Mammary epithelial cell (primary cell): ENCODE data around the gene CD83.

Experiments used
- EZH2 ChIP-seq: IDR thresholded peaks from 2 replicates; pipeline ENCODE4 v1.6.1; 2012; ENCODE audit warnings: low read length, inconsistent platforms, borderline replicate concordance
- TF ChIP-seq, protein P1 (sequence below), 2 donors: IDR thresholded peaks in 1 of 2; conservative IDR thresholded peaks in 1 of 2; 2 replicates each; pipeline ENCODE4 v1.5.1; 2011 to 2012; ENCODE audit warnings: inconsistent platforms in 2 of 2, low read length in 2 of 2, mild to moderate bottlenecking in 2 of 2, control low read depth in 1 of 2, low read depth in 1 of 2; ENCODE audit not compliant: insufficient read depth in 1 of 2; ENCODE audit errors: extremely low read depth in 1 of 2

DNA sequence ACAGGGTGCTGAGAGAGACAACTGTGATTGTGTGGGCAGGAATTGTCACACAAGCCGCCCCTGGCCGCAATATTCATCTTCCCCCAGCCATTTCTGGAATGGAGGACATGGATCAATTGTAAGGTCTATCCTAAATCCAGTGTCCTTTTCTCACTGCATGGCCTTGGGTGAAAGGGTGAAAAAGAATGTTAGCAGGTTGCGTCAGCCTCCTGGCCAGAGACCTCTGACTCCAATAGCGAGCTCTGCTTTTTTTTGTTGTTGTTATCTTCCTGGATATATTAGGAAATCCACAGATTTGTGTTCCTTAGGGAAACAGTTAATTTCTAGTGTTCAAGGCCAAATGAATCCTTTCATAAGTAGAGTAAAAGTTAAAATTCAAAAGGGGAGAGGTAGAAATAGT lies 47.1 kb upstream of the CD83 start:
- TF ChIP-seq, protein P1, sequence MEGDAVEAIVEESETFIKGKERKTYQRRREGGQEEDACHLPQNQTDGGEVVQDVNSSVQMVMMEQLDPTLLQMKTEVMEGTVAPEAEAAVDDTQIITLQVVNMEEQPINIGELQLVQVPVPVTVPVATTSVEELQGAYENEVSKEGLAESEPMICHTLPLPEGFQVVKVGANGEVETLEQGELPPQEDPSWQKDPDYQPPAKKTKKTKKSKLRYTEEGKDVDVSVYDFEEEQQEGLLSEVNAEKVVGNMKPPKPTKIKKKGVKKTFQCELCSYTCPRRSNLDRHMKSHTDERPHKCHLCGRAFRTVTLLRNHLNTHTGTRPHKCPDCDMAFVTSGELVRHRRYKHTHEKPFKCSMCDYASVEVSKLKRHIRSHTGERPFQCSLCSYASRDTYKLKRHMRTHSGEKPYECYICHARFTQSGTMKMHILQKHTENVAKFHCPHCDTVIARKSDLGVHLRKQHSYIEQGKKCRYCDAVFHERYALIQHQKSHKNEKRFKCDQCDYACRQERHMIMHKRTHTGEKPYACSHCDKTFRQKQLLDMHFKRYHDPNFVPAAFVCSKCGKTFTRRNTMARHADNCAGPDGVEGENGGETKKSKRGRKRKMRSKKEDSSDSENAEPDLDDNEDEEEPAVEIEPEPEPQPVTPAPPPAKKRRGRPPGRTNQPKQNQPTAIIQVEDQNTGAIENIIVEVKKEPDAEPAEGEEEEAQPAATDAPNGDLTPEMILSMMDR (conservative IDR thresholded peaks at IDR 0.05 in 1 of 2, IDR thresholded peaks at IDR 0.05 in 1 of 2; ENCODE audit: extremely low read depth in 1 of 2, insufficient read depth in 1 of 2, low read depth in 1 of 2, low read length in 2 of 2): no peak
- TF ChIP-seq EZH2: no peak
